Activated B cell treated with CpG ODN at 0.5 μM for 24 hours (primary cell): ENCODE data around the gene FRMD6. TPM values are rescaled to one million over a fixed set of nuclear protein-coding genes. Genes with fewer than 3 reads are reported as not detected.

Experiments used
- ATAC-seq: fragments of 200-7000 bp; cut with Tn5 transposase; one replicate; pipeline ENCODE4 v1.10.0; 2021; ENCODE audit warnings: low read depth, mild to moderate bottlenecking, moderate library complexity
- CTCF ChIA-PET: fragments of 350-600 bp; sonication (Branson Sonifier 250); formaldehyde crosslinking; loops from one replicate; lab custom pipeline; 2021; ENCODE audit warnings: antibody characterized with exemption; lab: Charles Lee
- POLR2A ChIA-PET: fragments of 350-600 bp; sonication (Branson Sonifier 250); formaldehyde crosslinking; loops from one replicate; lab custom pipeline; 2021; ENCODE audit warnings: antibody characterized with exemption; lab: Charles Lee
- DNase-seq: peaks from one replicate; pipeline ENCODE4 v3.0.0; 2022
- H3K27ac Mint-ChIP-seq: one replicate; pipeline ENCODE4 v1.8.0; 2020; ENCODE audit warnings: mixed read lengths
- H3K27me3 Mint-ChIP-seq: one replicate; pipeline ENCODE4 v1.8.0; 2021; ENCODE audit warnings: mixed read lengths
- H3K36me3 Mint-ChIP-seq: one replicate; pipeline ENCODE4 v1.8.0; 2021; ENCODE audit warnings: low read depth, mixed read lengths
- H3K4me1 Mint-ChIP-seq: one replicate; pipeline ENCODE4 v1.8.0; 2021; ENCODE audit warnings: mixed read lengths
- H3K4me3 Mint-ChIP-seq: one replicate; pipeline ENCODE4 v1.8.0; 2020; ENCODE audit warnings: mild to moderate bottlenecking, mixed read lengths
- H3K9me3 Mint-ChIP-seq: one replicate; pipeline ENCODE4 v1.8.0; 2020; ENCODE audit warnings: mixed read lengths
- CTCF ChIP-seq: fragments of 200-600 bp; IDR thresholded peaks from one replicate; pipeline ENCODE4 v1.8.0; 2022; ENCODE audit warnings: antibody characterized with exemption, mild to moderate bottlenecking
- intact Hi-C: fragments of 100-400 bp; cut with micrococcal nuclease; formaldehyde crosslinking; loops from one replicate; pipeline ENCODE4 v1.15.1; 2024
- total RNA-seq: library from RNA; stranded (reverse); gene quantifications from 2 replicates; pipeline ENCODE4 v1.2.3, GENCODE V29; 2022

The FRMD6 gene
- total RNA-seq, 1 donor from 2014 or later = 0.33 TPM

GRCh38 chr14:51636109-51636508, 15.6 kb upstream of the FRMD6 start:
- ATAC-seq (no peak), DNase-seq (no peak)
- TF ChIP-seq CTCF = no peak
- ChIA-PET POLR2A (no interaction called here), CTCF (no interaction called here)
- Mint-ChIP-seq H3K27ac (no peak overlapping the region), H3K36me3 (no peaks in the 10 kb centered on the region), H3K9me3 (no peaks in the 10 kb centered on the region), H3K4me1 (no peaks in the 10 kb centered on the region), H3K4me3 (no peak overlapping the region), H3K27me3 (peaks cover 21% of the 10 kb centered on the region)
- intact Hi-C loops = no loop called here

GRCh38 chr14:51638071-51638944, 13.4 kb upstream of the FRMD6 start:
- no peak overlapping the region for H3K4me3 Mint-ChIP-seq
- peaks cover 31% of the 10 kb centered on the region for H3K27me3 Mint-ChIP-seq
- no peaks in the 10 kb centered on the region for H3K36me3 Mint-ChIP-seq
- no peak overlapping the region for H3K27ac Mint-ChIP-seq
- H3K4me1 Mint-ChIP-seq = no peaks in the 10 kb centered on the region
- no peak for ATAC-seq
- TF ChIP-seq CTCF = no peak
- intact Hi-C loops = no loop called here
- DNase-seq = no peak
- ChIA-PET CTCF (no interaction called here), POLR2A (no interaction called here)
- H3K9me3 Mint-ChIP-seq = no peaks in the 10 kb centered on the region

- intact Hi-C loops = no loop called here
- Mint-ChIP-seq H3K27me3 (peaks cover 29% of the 10 kb centered on the region), H3K9me3 (no peaks in the 10 kb centered on the region), H3K27ac (no peak overlapping the region), H3K4me1 (no peaks in the 10 kb centered on the region), H3K36me3 (no peaks in the 10 kb centered on the region), H3K4me3 (no peak overlapping the region)
- no peak for DNase-seq
- CTCF ChIA-PET = no interaction called here
- POLR2A ChIA-PET = no interaction called here
- ATAC-seq = no peak
- TF ChIP-seq CTCF = no peak
Measured at GRCh38 chr14:51639668-51640316, 11.9 kb upstream of the FRMD6 start.

- H3K36me3 Mint-ChIP-seq = no peaks in the 10 kb centered on the region
- TF ChIP-seq CTCF = no peak
- intact Hi-C loops = no loop called here
- H3K4me3 Mint-ChIP-seq = no peak overlapping the region
- DNase-seq (no peak), ATAC-seq (no peak)
- POLR2A ChIA-PET = no interaction called here
- CTCF ChIA-PET = no interaction called here
- H3K27ac Mint-ChIP-seq = no peak overlapping the region
- H3K4me1 Mint-ChIP-seq = no peaks in the 10 kb centered on the region
- no peaks in the 10 kb centered on the region for H3K9me3 Mint-ChIP-seq
- peaks cover 15% of the 10 kb centered on the region for H3K27me3 Mint-ChIP-seq
Measured at GRCh38 chr14:51643140-51643539, 8.6 kb upstream of the FRMD6 start.

- no peaks in the 10 kb centered on the region for H3K9me3 Mint-ChIP-seq
- DNase-seq (no peak), ATAC-seq (no peak)
- H3K4me3 Mint-ChIP-seq = no peak overlapping the region
- no peak for TF ChIP-seq CTCF
- POLR2A ChIA-PET = no interaction called here
- H3K4me1 Mint-ChIP-seq = no peaks in the 10 kb centered on the region
- H3K36me3 Mint-ChIP-seq = no peaks in the 10 kb centered on the region
- H3K27ac Mint-ChIP-seq = no peak overlapping the region
- intact Hi-C loops = no loop called here
- CTCF ChIA-PET = no interaction called here
- H3K27me3 Mint-ChIP-seq = peaks cover 12% of the 10 kb centered on the region
Measured at GRCh38 chr14:51644217-51644933, 7.3 kb upstream of the FRMD6 start.
